GM21717 (cell line): ENCODE measurements around the gene GDI2.
A peak's percentile ranks its signal among the peaks of the same experiment; 100 is the strongest.
"Not testable (repeated sequence)": the region's sequence is repeated elsewhere in the genome, so short reads cannot be mapped to it uniquely, and the experiment has no call there.

Source experiments
- ATAC-seq: cut with Tn5 transposase; IDR thresholded peaks from one replicate; pipeline ENCODE4 v1.9.1; 2021; ENCODE audit warnings: mild to moderate bottlenecking, moderate library complexity; ENCODE audit not compliant: unreplicated experiment

The GDI2 gene

GRCh38 chr10:5828725-5829124 lies 15.5 kb upstream of the GDI2 start:
- no peak for ATAC-seq

- ATAC-seq = no peak
These were observed 14.6 kb upstream of the GDI2 start for GRCh38 chr10:5827841-5828240.

- ATAC-seq = not testable (repeated sequence)
These were observed 13.3 kb upstream of the GDI2 start for GRCh38 chr10:5826511-5826910.

GRCh38 chr10:5818894-5819293 lies 5.7 kb upstream of the GDI2 start:
- ATAC-seq = peak; percentile 40

- no peak for ATAC-seq
These were observed 4.8 kb upstream of the GDI2 start for GRCh38 chr10:5818048-5818331.

- no peak for ATAC-seq
These were observed 4.3 kb upstream of the GDI2 start for GRCh38 chr10:5817322-5818047.

GRCh38 chr10:5816170-5816569 lies 2.9 kb upstream of the GDI2 start:
- ATAC-seq = no peak

GRCh38 chr10:5814110-5815107 lies 1.2 kb upstream of the GDI2 start:
- no peak for ATAC-seq

GRCh38 chr10:5813091-5813340 lies 218 bp downstream of the GDI2 start:
- peak; percentile 22 for ATAC-seq

- peak; percentile 27 for ATAC-seq
These were observed 747 bp downstream of the GDI2 start for GRCh38 chr10:5812283-5813090.

- no peak for ATAC-seq
These were observed 1.8 kb downstream of the GDI2 start for GRCh38 chr10:5811387-5811821.

GRCh38 chr10:5810225-5810624 lies 3.0 kb downstream of the GDI2 start:
- ATAC-seq = no peak

- ATAC-seq = no peak
These were observed 3.6 kb downstream of the GDI2 start for GRCh38 chr10:5809527-5810154.

- not testable (repeated sequence) for ATAC-seq
These were observed 4.3 kb downstream of the GDI2 start for GRCh38 chr10:5808783-5809392.

- ATAC-seq = no peak
These were observed 6.5 kb downstream of the GDI2 start for GRCh38 chr10:5806745-5807144.

GRCh38 chr10:5805711-5806110 lies 7.5 kb downstream of the GDI2 start:
- ATAC-seq = no peak

GRCh38 chr10:5805260-5805659 lies 8.0 kb downstream of the GDI2 start:
- no peak for ATAC-seq

- no peak for ATAC-seq
These were observed 8.8 kb downstream of the GDI2 start for GRCh38 chr10:5804386-5804785.

- ATAC-seq = no peak
These were observed 12.5 kb downstream of the GDI2 start for GRCh38 chr10:5800782-5801181.

- ATAC-seq = no peak
These were observed 19.0 kb downstream of the GDI2 start for GRCh38 chr10:5794236-5794635.

- no peak for ATAC-seq
These were observed 23.6 kb downstream of the GDI2 start for GRCh38 chr10:5789626-5790025.
